ENCODE data around the gene CHAC2.

DNA sequence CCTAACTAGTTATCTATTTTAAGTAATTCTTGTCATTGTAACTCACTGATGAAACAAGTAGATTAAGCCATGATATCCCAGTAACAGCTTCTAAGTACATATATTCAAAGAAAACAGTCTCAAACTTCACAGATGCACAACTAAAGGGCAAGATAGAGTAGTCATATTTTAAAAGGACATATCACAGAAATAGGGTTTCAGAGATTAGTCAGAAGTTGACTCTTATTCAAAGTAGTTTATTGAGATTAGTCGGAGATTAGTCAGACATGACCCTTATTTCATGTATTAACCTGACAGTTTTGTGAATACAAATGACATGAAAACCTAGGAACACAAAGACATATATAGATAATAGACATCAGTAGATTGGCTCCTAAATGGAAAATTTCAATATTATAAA, 15.9 kb upstream of the CHAC2 start:
- TF ChIP-seq, protein P1, sequence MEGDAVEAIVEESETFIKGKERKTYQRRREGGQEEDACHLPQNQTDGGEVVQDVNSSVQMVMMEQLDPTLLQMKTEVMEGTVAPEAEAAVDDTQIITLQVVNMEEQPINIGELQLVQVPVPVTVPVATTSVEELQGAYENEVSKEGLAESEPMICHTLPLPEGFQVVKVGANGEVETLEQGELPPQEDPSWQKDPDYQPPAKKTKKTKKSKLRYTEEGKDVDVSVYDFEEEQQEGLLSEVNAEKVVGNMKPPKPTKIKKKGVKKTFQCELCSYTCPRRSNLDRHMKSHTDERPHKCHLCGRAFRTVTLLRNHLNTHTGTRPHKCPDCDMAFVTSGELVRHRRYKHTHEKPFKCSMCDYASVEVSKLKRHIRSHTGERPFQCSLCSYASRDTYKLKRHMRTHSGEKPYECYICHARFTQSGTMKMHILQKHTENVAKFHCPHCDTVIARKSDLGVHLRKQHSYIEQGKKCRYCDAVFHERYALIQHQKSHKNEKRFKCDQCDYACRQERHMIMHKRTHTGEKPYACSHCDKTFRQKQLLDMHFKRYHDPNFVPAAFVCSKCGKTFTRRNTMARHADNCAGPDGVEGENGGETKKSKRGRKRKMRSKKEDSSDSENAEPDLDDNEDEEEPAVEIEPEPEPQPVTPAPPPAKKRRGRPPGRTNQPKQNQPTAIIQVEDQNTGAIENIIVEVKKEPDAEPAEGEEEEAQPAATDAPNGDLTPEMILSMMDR (IDR thresholded peaks at IDR 0.05; ENCODE audit: low read depth, low read length): no peak
- no peak for TF ChIP-seq EZH2phosphoT487 (IDR thresholded peaks at IDR 0.05; ENCODE audit: low read depth)

Data from OCI-LY3 (cell line).